ENCODE measurements around the gene SND1. TPM values are rescaled to one million over a fixed set of nuclear protein-coding genes. Genes with fewer than 3 reads are reported as not detected.

The SND1 gene
- total and polyA plus RNA-seq, 10 of the 15 experiments (the other 5 are each of a cell fraction or from before 2014, with no cell fraction given), result 52.4 to 270 (median 146) TPM

DNA sequence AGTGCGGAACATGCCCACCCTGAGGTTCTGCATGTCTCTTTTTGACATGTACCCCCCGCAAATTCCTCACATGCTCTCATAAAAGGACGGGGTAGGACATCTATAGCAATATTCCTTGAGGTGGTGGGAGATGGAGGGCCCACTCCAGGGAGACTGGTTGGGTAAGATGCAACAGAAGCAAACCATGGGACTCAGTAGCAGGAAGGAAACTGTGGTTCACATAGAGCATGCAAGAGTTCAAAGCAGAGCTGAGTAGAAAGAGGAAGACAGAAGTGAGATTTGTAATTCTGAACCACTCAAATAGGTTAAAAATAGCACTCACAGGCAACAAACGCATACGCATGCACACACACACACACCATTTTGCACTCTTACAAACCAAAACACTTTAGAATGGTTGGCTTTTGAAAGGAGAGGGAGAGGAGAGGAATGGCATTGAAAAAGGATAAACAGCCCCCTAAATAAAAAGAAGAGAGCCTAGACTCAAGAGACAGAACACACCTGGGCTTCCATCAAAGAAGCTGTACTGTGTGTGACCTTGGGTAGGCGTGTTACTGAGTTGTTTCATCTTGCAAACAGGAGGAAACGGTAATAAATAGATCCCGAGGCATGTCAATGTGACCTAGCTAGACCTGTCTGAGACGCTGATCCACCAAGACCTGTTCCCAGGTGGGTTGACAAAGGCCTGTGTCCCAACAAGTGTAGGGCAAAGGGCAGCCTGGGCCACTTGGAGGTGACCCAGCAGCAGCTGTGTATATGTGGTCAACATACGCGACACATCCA is 456.8 kb downstream of the SND1 start (continued):
- TF ChIP-seq, protein P1, sequence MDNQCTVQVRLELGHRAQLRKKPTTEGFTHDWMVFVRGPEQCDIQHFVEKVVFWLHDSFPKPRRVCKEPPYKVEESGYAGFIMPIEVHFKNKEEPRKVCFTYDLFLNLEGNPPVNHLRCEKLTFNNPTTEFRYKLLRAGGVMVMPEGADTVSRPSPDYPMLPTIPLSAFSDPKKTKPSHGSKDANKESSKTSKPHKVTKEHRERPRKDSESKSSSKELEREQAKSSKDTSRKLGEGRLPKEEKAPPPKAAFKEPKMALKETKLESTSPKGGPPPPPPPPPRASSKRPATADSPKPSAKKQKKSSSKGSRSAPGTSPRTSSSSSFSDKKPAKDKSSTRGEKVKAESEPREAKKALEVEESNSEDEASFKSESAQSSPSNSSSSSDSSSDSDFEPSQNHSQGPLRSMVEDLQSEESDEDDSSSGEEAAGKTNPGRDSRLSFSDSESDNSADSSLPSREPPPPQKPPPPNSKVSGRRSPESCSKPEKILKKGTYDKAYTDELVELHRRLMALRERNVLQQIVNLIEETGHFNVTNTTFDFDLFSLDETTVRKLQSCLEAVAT (IDR thresholded peaks at IDR 0.05), result peak; percentile 46; the same call in 1 of the 2 replicates
- TF ChIP-seq, protein P2, sequence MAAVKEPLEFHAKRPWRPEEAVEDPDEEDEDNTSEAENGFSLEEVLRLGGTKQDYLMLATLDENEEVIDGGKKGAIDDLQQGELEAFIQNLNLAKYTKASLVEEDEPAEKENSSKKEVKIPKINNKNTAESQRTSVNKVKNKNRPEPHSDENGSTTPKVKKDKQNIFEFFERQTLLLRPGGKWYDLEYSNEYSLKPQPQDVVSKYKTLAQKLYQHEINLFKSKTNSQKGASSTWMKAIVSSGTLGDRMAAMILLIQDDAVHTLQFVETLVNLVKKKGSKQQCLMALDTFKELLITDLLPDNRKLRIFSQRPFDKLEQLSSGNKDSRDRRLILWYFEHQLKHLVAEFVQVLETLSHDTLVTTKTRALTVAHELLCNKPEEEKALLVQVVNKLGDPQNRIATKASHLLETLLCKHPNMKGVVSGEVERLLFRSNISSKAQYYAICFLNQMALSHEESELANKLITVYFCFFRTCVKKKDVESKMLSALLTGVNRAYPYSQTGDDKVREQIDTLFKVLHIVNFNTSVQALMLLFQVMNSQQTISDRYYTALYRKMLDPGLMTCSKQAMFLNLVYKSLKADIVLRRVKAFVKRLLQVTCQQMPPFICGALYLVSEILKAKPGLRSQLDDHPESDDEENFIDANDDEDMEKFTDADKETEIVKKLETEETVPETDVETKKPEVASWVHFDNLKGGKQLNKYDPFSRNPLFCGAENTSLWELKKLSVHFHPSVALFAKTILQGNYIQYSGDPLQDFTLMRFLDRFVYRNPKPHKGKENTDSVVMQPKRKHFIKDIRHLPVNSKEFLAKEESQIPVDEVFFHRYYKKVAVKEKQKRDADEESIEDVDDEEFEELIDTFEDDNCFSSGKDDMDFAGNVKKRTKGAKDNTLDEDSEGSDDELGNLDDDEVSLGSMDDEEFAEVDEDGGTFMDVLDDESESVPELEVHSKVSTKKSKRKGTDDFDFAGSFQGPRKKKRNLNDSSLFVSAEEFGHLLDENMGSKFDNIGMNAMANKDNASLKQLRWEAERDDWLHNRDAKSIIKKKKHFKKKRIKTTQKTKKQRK (IDR thresholded peaks at IDR 0.05; ENCODE audit: low read depth, low read length), result no peak
- TF ChIP-seq, protein P3, sequence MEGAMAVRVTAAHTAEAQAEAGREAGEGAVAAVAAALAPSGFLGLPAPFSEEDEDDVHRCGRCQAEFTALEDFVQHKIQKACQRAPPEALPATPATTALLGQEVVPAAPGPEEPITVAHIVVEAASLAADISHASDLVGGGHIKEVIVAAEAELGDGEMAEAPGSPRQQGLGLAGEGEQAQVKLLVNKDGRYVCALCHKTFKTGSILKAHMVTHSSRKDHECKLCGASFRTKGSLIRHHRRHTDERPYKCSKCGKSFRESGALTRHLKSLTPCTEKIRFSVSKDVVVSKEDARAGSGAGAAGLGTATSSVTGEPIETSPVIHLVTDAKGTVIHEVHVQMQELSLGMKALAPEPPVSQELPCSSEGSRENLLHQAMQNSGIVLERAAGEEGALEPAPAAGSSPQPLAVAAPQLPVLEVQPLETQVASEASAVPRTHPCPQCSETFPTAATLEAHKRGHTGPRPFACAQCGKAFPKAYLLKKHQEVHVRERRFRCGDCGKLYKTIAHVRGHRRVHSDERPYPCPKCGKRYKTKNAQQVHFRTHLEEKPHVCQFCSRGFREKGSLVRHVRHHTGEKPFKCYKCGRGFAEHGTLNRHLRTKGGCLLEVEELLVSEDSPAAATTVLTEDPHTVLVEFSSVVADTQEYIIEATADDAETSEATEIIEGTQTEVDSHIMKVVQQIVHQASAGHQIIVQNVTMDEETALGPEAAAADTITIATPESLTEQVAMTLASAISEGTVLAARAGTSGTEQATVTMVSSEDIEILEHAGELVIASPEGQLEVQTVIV (IDR thresholded peaks at IDR 0.05; ENCODE audit: borderline replicate concordance, partially characterized antibody), result no peak
- no peak for TF ChIP-seq SMAD5 (IDR thresholded peaks at IDR 0.05; ENCODE audit: low read depth)
- TF ChIP-seq CBX5 (IDR thresholded peaks at IDR 0.05; ENCODE audit: low read depth), result 0 out of 2 replicates have a peak, but pooled peaks have one; percentile 37
- TF ChIP-seq JUNB (IDR thresholded peaks at IDR 0.05), result peak; percentile 74
- TF ChIP-seq, protein P4, sequence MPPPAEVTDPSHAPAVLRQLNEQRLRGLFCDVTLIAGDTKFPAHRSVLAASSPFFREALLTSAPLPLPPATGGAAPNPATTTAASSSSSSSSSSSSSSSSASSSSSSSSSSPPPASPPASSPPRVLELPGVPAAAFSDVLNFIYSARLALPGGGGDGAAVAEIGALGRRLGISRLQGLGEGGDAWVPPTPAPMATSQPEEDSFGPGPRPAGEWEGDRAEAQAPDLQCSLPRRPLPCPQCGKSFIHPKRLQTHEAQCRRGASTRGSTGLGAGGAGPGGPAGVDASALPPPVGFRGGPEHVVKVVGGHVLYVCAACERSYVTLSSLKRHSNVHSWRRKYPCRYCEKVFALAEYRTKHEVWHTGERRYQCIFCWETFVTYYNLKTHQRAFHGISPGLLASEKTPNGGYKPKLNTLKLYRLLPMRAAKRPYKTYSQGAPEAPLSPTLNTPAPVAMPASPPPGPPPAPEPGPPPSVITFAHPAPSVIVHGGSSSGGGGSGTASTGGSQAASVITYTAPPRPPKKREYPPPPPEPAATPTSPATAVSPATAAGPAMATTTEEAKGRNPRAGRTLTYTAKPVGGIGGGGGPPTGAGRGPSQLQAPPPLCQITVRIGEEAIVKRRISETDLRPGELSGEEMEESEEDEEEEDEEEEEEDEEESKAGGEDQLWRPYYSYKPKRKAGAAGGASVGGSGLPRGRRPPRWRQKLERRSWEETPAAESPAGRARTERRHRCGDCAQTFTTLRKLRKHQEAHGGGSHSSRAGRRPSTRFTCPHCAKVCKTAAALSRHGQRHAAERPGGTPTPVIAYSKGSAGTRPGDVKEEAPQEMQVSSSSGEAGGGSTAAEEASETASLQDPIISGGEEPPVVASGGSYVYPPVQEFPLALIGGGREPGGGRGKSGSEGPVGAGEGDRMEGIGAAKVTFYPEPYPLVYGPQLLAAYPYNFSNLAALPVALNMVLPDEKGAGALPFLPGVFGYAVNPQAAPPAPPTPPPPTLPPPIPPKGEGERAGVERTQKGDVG (CRISPR knock-in tag; IDR thresholded peaks at IDR 0.05), result no peak
- no peak for TF ChIP-seq SREBF1 (IDR thresholded peaks at IDR 0.05; ENCODE audit: low read length)
- no peak for TF ChIP-seq NFXL1 (IDR thresholded peaks at IDR 0.05; ENCODE audit: borderline replicate concordance)
- TF ChIP-seq, protein P5, sequence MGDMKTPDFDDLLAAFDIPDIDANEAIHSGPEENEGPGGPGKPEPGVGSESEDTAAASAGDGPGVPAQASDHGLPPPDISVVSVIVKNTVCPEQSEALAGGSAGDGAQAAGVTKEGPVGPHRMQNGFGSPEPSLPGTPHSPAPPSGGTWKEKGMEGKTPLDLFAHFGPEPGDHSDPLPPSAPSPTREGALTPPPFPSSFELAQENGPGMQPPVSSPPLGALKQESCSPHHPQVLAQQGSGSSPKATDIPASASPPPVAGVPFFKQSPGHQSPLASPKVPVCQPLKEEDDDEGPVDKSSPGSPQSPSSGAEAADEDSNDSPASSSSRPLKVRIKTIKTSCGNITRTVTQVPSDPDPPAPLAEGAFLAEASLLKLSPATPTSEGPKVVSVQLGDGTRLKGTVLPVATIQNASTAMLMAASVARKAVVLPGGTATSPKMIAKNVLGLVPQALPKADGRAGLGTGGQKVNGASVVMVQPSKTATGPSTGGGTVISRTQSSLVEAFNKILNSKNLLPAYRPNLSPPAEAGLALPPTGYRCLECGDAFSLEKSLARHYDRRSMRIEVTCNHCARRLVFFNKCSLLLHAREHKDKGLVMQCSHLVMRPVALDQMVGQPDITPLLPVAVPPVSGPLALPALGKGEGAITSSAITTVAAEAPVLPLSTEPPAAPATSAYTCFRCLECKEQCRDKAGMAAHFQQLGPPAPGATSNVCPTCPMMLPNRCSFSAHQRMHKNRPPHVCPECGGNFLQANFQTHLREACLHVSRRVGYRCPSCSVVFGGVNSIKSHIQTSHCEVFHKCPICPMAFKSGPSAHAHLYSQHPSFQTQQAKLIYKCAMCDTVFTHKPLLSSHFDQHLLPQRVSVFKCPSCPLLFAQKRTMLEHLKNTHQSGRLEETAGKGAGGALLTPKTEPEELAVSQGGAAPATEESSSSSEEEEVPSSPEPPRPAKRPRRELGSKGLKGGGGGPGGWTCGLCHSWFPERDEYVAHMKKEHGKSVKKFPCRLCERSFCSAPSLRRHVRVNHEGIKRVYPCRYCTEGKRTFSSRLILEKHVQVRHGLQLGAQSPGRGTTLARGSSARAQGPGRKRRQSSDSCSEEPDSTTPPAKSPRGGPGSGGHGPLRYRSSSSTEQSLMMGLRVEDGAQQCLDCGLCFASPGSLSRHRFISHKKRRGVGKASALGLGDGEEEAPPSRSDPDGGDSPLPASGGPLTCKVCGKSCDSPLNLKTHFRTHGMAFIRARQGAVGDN (IDR thresholded peaks at IDR 0.05), result no peak
- TF ChIP-seq SP1 (IDR thresholded peaks at IDR 0.05; ENCODE audit: low read depth, low read length), result no peak
- TF ChIP-seq, protein P6, sequence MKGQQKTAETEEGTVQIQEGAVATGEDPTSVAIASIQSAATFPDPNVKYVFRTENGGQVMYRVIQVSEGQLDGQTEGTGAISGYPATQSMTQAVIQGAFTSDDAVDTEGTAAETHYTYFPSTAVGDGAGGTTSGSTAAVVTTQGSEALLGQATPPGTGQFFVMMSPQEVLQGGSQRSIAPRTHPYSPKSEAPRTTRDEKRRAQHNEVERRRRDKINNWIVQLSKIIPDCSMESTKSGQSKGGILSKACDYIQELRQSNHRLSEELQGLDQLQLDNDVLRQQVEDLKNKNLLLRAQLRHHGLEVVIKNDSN (IDR thresholded peaks at IDR 0.05; ENCODE audit: borderline replicate concordance, extremely low read length, insufficient read depth, low read depth, low read length), result no peak

Data from GM12878 (cell line).